CD14-positive monocyte (primary cell): ENCODE measurements around the gene GMCL2. TPM values are rescaled to one million over a fixed set of nuclear protein-coding genes. Genes with fewer than 3 reads are reported as not detected.
A peak's percentile ranks its signal among the peaks of the same experiment; 100 is the strongest.

Experiments used
- DNase-seq, 3 donors: peaks; one replicate each; pipeline ENCODE4 v3.0.0-alpha.2; 2011 to 2022
- H2AFZ ChIP-seq: 2 replicates; pipeline ENCODE4 v1.6.0; 2012; ENCODE audit warnings: mild to moderate bottlenecking, low read depth, low read length, inconsistent platforms; ENCODE audit not compliant: insufficient read depth, poor library complexity, severe bottlenecking
- H3K27ac ChIP-seq, 2 donors: 1 replicate in 1 of 2; 2 replicates in 1 of 2; pipeline ENCODE4 v1.5.1; 2012 to 2013; ENCODE audit warnings: low read length in 2 of 2, control low read depth in 1 of 2, inconsistent platforms in 1 of 2, low read depth in 1 of 2, mild to moderate bottlenecking in 1 of 2
- H3K27me3 ChIP-seq, 2 donors: one replicate each; pipeline versions ENCODE4 v1.6.0 to v1.6.1; 2011 to 2013; ENCODE audit warnings: low read length in 2 of 2; ENCODE audit not compliant: control insufficient read depth in 2 of 2, insufficient read depth in 2 of 2
- H3K36me3 ChIP-seq, 2 donors: replicated peaks in 1 of 2; 1 replicate in 1 of 2; 2 replicates in 1 of 2; pipeline versions ENCODE4 v1.5.1 to v1.6.1; 2012 to 2013; ENCODE audit warnings: low read length in 2 of 2, control low read depth in 1 of 2, inconsistent platforms in 1 of 2, mild to moderate bottlenecking in 1 of 2; ENCODE audit not compliant: insufficient read depth in 2 of 2, control insufficient read depth in 1 of 2
- H3K4me1 ChIP-seq, 2 donors: 1 replicate in 1 of 2; 2 replicates in 1 of 2; pipeline versions ENCODE4 v1.5.1 to v1.6.1; 2012 to 2013; ENCODE audit warnings: low read length in 2 of 2, control low read depth in 1 of 2, inconsistent platforms in 1 of 2, mild to moderate bottlenecking in 1 of 2, moderate library complexity in 1 of 2; ENCODE audit not compliant: insufficient read depth in 2 of 2, control insufficient read depth in 1 of 2
- H3K4me2 ChIP-seq: replicated peaks from 2 replicates; pipeline ENCODE3; 2012; ENCODE audit warnings: low read length, moderate library complexity, mild to moderate bottlenecking; ENCODE audit not compliant: poor library complexity, severe bottlenecking; ENCODE audit errors: extremely low read depth
- H3K4me3 ChIP-seq, 3 experiments: fragments of 200-600 bp in 1 of 3; sonication (generic) in 1 of 3; replicated peaks in 1 of 3; 1 replicate in 2 of 3; 2 replicates in 1 of 3; pipeline ENCODE4 v1.5.1; 2011 to 2013; ENCODE audit warnings: low read length in 3 of 3, mild to moderate bottlenecking in 3 of 3, control low read depth in 2 of 3, low read depth in 2 of 3, inconsistent platforms in 1 of 3, moderate library complexity in 1 of 3
- H3K79me2 ChIP-seq: 2 replicates; pipeline ENCODE4 v1.6.0; 2012; ENCODE audit warnings: mild to moderate bottlenecking, control low read depth, inconsistent platforms, low read length, moderate library complexity; ENCODE audit not compliant: insufficient read depth
- H3K9ac ChIP-seq: 2 replicates; pipeline ENCODE4 v1.6.0; 2017; ENCODE audit warnings: low read length, mild to moderate bottlenecking; ENCODE audit not compliant: insufficient read depth, poor library complexity, severe bottlenecking
- H3K9me3 ChIP-seq, 2 donors: replicated peaks in 1 of 2; 1 replicate in 1 of 2; 2 replicates in 1 of 2; pipeline versions ENCODE4 v1.5.1 to v1.6.1; 2012 to 2013; ENCODE audit warnings: low read length in 2 of 2, control low read depth in 1 of 2; ENCODE audit not compliant: control insufficient read depth in 1 of 2, insufficient read depth in 1 of 2
- H4K20me1 ChIP-seq: 2 replicates; pipeline ENCODE4 v1.6.0; 2012; ENCODE audit warnings: mild to moderate bottlenecking, low read length, control low read depth, moderate library complexity; ENCODE audit not compliant: insufficient read depth
- H3K27ac Mint-ChIP-seq, 7 donors: one replicate each; pipeline ENCODE4 v1.8.0; 2020; ENCODE audit warnings: mild to moderate bottlenecking in 7 of 7, mixed read lengths in 7 of 7, moderate library complexity in 6 of 7, inconsistent platforms in 2 of 7
- H3K27me3 Mint-ChIP-seq, 3 donors: one replicate each; pipeline ENCODE4 v1.8.0; 2021 to 2022; ENCODE audit warnings: low read depth in 3 of 3, mild to moderate bottlenecking in 3 of 3, mixed read lengths in 3 of 3, moderate library complexity in 3 of 3, inconsistent platforms in 1 of 3
- H3K36me3 Mint-ChIP-seq, 2 donors: one replicate each; pipeline ENCODE4 v1.8.0; 2020; ENCODE audit warnings: mixed read lengths in 2 of 2, inconsistent platforms in 1 of 2, mild to moderate bottlenecking in 1 of 2
- H3K4me1 Mint-ChIP-seq: one replicate; pipeline ENCODE4 v1.8.0; 2020; ENCODE audit warnings: mild to moderate bottlenecking, mixed read lengths
- H3K4me3 Mint-ChIP-seq, 2 donors: one replicate each; pipeline ENCODE4 v1.8.0; 2020; ENCODE audit warnings: mild to moderate bottlenecking in 2 of 2, mixed read lengths in 2 of 2, moderate library complexity in 1 of 2
- H3K9me3 Mint-ChIP-seq, 7 donors: one replicate each; pipeline ENCODE4 v1.8.0; 2020 to 2022; ENCODE audit warnings: mixed read lengths in 7 of 7, mild to moderate bottlenecking in 6 of 7, moderate library complexity in 6 of 7, inconsistent platforms in 2 of 7
- WGBS: methylation state at CpG from one replicate; pipeline ENCODE4 v1.1.5; 2013; ENCODE audit warnings: missing lambda C conversion rate; ENCODE audit not compliant: insufficient coverage; 5-methylcytosine and 5-hydroxymethylcytosine counted together
- intact Hi-C, 2 donors: fragments of 100-400 bp; cut with micrococcal nuclease; formaldehyde crosslinking; loops; one replicate each; pipeline versions ENCODE4 v1.15.0 to v1.15.1; 2023
- polyA minus RNA-seq: library from RNA; depleted of rRNA, polyadenylated mRNA; stranded (reverse); fragments of >200 nt; gene quantifications from 2 replicates; pipeline ENCODE4 v1.2.3, GENCODE V29; 2012
- polyA plus RNA-seq, 3 donors: library from polyadenylated mRNA; depleted of rRNA in 1 of 3; unstranded in 2 of 3; stranded (reverse) in 1 of 3; fragments of 300-500 nt in 2 of 3; fragments of >200 nt in 1 of 3; fragmentation: Illumina TruSeq in 2 of 3; gene quantifications; 1 replicate in 2 of 3; 2 replicates in 1 of 3; pipeline ENCODE4 v1.2.3, GENCODE V29; 2012 to 2021
- total RNA-seq, 12 experiments: library from RNA in 1 of 12; stranded (reverse) in 1 of 12; fragments of 120-200 nt in 1 of 12; gene quantifications; one replicate each; pipeline ENCODE4 v1.2.4 and lab custom pipeline; 2013 to 2026; ENCODE audit warnings: mixed read lengths in 6 of 12, inconsistent platforms in 1 of 12
- TF ChIP-seq, protein P1 (sequence below): fragments of 200-600 bp; IDR thresholded peaks from one replicate; pipeline ENCODE4 v1.8.0; 2022; ENCODE audit warnings: antibody characterized with exemption, mild to moderate bottlenecking

The GMCL2 gene, protein sequence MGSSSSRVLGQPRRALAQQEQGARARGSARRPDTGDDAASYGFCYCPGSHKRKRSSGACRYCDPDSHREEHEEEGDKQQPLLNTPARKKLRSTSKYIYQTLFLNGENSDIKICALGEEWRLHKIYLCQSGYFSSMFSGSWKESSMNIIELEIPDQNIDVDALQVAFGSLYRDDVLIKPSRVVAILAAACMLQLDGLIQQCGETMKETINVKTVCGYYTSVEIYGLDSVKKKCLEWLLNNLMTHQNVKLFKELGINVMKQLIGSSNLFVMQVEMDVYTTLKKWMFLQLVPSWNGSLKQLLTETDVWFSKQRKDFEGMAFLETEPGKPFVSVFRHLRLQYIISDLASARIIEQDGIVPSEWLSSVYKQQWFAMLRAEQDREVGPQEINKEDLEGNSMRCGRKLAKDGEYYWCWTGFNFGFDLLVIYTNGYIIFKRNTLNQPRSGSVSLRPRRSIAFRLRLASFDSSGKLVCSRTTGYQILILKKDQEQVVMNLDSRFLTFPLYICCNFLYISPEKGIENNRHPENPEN
- total RNA-seq (2013): not detected
- polyA plus RNA-seq: not detected
- not detected in 2 replicates for polyA minus RNA-seq
- total RNA-seq (lab: John Stamatoyannopoulos, UW): 0 to 0.60 (median 0.12) reads per million in 11 experiments

- H3K36me3 ChIP-seq: no peaks in the 10 kb centered on the region
- H3K4me1 ChIP-seq: peaks cover 7 to 16% of the 10 kb centered on the region in 2 donors
- no peak for DNase-seq
- H3K4me3 ChIP-seq: no peak within 1 kb of the TSS
- H3K27ac ChIP-seq: no peak within 1 kb of the TSS
- H2AFZ ChIP-seq: no peak within 1 kb of the TSS
- Mint-ChIP-seq H3K4me3 (no peak within 1 kb of the TSS), H3K36me3 (no peaks in the 10 kb centered on the region), H3K9me3 (no peaks in the 10 kb centered on the region), H3K27ac (peak within 1 kb of the TSS in 1 of 7 donors; percentile 53), H3K4me1 (peaks cover 17% of the 10 kb centered on the region), H3K27me3 (peaks cover 1 to 8% (median 6%) of the 10 kb centered on the region in 3 donors)
- TF ChIP-seq, protein P1, sequence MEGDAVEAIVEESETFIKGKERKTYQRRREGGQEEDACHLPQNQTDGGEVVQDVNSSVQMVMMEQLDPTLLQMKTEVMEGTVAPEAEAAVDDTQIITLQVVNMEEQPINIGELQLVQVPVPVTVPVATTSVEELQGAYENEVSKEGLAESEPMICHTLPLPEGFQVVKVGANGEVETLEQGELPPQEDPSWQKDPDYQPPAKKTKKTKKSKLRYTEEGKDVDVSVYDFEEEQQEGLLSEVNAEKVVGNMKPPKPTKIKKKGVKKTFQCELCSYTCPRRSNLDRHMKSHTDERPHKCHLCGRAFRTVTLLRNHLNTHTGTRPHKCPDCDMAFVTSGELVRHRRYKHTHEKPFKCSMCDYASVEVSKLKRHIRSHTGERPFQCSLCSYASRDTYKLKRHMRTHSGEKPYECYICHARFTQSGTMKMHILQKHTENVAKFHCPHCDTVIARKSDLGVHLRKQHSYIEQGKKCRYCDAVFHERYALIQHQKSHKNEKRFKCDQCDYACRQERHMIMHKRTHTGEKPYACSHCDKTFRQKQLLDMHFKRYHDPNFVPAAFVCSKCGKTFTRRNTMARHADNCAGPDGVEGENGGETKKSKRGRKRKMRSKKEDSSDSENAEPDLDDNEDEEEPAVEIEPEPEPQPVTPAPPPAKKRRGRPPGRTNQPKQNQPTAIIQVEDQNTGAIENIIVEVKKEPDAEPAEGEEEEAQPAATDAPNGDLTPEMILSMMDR: no peak
- no peaks in the 10 kb centered on the region for H3K9me3 ChIP-seq
- no peak within 1 kb of the TSS for H3K4me2 ChIP-seq
- no peaks in the 10 kb centered on the region for H4K20me1 ChIP-seq
- 92% methylated on average over 21 of the region's 27 CpGs for WGBS
- H3K27me3 ChIP-seq: no peaks in the 10 kb centered on the region
- H3K9ac ChIP-seq: no peak within 1 kb of the TSS
- intact Hi-C loops: no loop called here
- no peaks in the 10 kb centered on the region for H3K79me2 ChIP-seq
Measured at GRCh38 chr5:178187014-178187413, at the start of gene GMCL2. Gene GMCL2, minus strand, starts transcription at chr5:178187371. Its CDS starts 72 bp downstream, at chr5:178187299.

DNA sequence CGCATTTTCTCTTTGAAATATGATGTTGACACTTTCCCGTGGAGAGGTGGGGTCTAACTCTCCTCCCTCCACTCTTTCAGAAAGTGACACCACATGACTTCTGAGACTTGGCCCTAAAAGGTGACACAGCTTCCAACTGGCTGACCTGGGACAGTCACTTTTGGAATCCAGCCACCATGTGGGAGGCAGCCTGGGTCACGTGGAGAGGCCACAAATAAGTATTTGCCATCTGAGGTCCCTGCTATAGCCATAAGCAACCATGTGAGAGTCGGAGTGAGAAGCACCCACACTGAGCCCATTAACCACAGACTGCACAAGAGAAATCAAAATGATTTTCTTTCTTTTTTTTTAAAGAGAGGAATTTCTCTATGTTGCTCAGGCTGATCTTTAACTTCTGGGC lies 49.5 kb upstream of the GMCL2 start:
- intact Hi-C loops: no loop called here
- TF ChIP-seq, protein P1: no peak
- peaks cover 0 to 2% (median 0%) of the 10 kb centered on the region in 3 donors for H3K27me3 Mint-ChIP-seq
- H2AFZ ChIP-seq: no peak overlapping the region
- H3K36me3 ChIP-seq: no peaks in the 10 kb centered on the region
- H4K20me1 ChIP-seq: peaks cover 4% of the 10 kb centered on the region
- H3K9me3 ChIP-seq: no peaks in the 10 kb centered on the region
- DNase-seq: no peak
- H3K27me3 ChIP-seq: no peaks in the 10 kb centered on the region
- peaks cover 0 to 4% (median 0%) of the 10 kb centered on the region in 7 donors for H3K9me3 Mint-ChIP-seq
- 0% methylated on average over 1 of the region's 4 CpGs for WGBS
- peaks cover 5% of the 10 kb centered on the region for H3K79me2 ChIP-seq
- H3K27ac Mint-ChIP-seq: peak overlapping the region in 4 of 7 donors; percentile 30 to 67 (median 51)
- H3K4me1 ChIP-seq: peaks cover 77 to 90% of the 10 kb centered on the region in 2 donors
- peak overlapping the region in 1 of 2 donors; percentile 86 for H3K27ac ChIP-seq
- no peak overlapping the region for H3K9ac ChIP-seq
- no peaks in the 10 kb centered on the region for H3K36me3 Mint-ChIP-seq
- H3K4me1 Mint-ChIP-seq: peaks cover 75% of the 10 kb centered on the region
- H3K4me3 Mint-ChIP-seq: no peak overlapping the region
- peak overlapping the region; percentile 17 for H3K4me2 ChIP-seq
- H3K4me3 ChIP-seq: no peak overlapping the region
